Limb (tissue), 2 donors: ENCODE results near the gene RAB4B.
"Not testable (repeated sequence)": the region's sequence is repeated elsewhere in the genome, so short reads cannot be mapped to it uniquely, and the experiment has no call there.

Experiments used
- DNase-seq, 2 donors: peaks; one replicate each; pipeline ENCODE4 v3.0.0-alpha.2; 2016; ENCODE audit errors: extremely low spot score in 2 of 2

The RAB4B gene, protein sequence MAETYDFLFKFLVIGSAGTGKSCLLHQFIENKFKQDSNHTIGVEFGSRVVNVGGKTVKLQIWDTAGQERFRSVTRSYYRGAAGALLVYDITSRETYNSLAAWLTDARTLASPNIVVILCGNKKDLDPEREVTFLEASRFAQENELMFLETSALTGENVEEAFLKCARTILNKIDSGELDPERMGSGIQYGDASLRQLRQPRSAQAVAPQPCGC

DNA sequence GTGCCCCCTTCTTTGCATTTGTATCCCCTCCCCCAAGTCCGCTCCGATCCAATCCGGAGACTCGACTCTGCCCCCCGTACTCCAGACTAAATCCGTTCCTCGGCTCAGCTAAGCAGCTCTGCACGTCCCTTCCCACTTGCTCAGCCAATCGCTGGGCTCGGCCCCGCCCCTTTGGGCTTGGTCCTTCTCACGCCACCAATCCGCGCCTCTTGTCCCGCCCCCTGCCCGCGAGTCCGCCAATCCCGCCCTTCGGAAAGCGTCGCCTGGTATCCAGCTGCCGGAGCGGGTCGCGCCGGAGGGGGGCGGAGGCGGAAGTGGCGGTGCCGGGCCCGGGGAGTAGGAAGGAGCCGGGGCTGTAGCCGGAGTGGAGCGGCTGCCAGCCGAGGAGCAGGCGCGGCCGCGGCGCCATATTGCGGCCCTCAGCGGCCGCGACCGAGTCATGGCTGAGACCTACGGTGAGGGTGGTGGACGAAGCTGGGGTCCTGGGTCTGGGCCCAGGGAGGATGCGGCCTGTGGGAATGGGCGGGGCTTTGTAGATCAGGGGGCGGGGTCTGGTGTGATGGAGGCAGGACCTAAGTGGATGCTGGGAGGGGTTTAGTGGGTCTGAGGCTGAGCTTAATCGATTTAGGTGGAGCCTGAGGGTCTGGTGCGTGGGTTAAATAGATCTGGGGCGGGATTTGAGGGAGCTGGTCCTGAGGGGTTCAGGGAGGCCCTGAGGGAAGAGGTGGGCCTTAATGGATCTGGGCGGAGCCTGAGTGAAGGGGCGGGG, at the start of gene RAB4B:
TSS of gene RAB4B (plus strand) at position 311 of the 769 bp plus-strand sequence. CDS start at position 440, 129 bp downstream.
- peak; percentile 99 to 100 for DNase-seq

DNA sequence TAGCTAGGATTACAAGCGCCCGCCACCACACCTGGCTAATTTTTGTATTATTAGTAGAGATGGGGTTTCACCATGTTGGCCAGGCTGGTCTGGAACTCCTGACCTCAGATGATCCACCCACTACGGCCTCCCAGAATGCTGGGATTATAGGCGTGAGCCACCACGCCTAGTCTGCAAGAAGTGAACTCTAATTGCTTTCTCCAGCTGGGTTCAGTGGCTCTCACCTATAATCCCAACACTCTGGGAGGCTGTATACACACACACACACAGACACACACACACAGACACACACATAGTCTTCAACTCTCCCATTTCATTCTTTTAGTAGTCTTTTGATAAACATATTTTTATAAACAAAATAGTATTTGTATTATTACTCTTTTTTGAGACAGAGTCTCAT, 48.0 kb upstream of the RAB4B start:
- DNase-seq = not testable (repeated sequence)

DNA sequence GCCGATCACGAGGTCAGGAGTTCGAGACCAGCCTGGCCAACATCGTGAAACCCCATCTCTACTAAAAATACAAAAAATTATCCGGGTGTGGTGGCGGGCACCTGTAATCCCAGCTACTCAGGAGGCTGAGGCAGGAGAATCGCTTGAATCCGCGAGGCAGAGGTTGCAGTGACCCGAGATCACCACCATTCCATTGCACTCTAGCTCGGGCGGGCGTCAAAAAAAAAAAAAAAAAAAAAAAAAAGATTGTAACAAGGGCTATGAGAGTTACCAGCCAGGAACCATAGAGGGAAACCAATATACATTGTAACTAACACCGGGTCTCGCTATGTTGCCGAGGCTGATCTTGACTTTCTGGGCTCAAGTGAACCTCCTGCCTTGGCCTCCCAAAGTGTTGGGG, 45.7 kb upstream of the RAB4B start:
- not testable (repeated sequence) for DNase-seq

DNA sequence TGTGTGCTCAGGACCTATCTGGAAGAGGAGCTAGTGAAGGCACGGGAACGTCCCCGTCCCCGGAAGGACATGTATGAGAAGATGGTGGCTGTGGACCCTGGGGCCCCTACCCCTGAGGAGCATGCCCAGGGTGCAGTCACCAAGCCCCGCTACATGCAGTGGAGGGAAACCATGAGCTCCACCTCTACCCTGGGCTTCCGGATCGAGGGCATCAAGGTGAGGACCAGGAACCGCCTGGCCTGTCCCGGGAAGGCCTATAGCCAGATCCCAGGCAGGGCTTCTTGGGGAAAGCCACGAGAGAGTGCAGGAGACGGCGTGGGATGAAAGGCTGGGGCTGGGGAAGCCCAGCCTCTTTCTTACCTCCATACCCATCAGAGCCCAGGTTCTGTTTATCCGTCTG, 44.9 kb upstream of the RAB4B start:
- no peak for DNase-seq

DNA sequence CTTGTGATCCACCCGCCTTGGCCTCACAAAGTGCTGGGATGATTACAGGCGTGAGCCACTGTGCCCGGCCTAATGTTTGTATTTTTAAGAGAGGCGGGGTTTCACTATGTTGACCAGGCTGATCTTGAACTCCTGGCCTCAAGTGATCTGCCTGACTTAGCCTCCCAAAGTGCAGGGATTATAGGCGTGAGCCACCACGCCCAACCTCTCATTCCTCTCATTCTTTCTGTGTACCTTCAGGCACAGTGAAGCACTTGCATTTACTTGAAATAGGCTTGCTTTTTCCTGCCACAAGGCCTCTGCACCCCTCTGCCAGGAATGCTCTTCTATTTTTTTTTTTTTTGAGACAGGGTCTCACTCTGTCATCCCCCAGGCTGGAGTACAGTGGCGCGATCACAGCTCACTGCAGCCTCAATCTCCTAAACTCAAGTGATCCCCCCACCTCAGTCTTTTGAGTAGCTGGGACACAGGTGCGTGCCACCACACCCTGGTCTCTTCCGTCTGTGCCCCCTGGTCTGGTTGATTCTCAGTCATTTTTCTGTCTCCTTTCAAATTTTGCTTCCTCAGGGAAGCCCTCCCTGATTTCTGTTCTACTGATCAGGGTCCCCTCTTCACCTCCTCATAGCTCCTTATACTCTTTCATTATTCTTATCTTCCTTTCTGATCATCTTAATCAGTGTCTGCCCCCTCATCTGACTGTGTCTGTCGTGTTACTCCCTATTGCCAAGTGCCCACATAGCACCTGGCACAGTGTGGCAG, 42.9 kb upstream of the RAB4B start:
- no peak for DNase-seq

DNA sequence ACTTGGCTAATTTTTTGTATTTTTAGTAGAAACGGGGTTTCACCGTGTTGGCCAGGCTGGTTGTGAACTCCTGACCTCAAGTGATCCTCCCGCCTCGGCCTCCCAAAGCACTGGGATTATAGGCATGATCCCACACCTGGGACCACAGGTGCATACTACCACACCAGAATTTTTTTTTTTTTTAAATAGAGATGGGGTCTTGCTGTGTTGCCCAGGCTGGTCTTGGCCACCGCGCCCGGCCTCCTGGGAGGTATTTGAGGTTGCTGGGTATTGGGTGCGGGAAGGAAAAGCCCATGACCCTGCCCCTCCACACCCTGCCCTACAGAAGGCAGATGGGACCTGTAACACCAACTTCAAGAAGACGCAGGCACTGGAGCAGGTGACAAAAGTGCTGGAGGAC, 41.4 kb upstream of the RAB4B start:
- DNase-seq = no peak

DNA sequence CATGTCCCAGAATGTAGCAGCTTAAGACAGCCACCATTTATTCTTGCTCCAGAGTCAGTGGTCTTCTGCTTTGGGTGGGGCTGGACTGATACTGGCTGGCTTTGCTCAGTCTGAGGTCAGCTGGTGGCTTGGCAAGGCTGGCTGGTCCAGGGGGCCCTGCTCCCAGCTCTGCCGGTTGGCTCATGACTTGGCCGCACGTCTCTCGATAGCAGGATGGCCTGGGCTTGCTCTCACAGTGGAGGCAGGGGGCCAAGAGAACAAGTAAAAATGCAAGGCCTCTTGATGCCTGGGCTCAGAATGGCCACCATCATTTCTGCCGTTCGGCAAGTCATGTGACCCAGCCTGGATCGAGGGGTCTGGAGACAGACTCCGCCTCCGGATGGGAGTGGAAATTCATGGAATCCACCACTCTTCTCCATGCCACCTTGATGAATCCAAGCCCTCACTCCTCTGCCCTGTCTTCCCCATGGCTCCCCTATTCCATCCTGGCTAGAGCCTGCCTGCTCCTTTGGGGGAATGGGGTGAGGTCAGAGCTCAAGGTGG, 40.9 kb upstream of the RAB4B start:
- DNase-seq = no peak

DNA sequence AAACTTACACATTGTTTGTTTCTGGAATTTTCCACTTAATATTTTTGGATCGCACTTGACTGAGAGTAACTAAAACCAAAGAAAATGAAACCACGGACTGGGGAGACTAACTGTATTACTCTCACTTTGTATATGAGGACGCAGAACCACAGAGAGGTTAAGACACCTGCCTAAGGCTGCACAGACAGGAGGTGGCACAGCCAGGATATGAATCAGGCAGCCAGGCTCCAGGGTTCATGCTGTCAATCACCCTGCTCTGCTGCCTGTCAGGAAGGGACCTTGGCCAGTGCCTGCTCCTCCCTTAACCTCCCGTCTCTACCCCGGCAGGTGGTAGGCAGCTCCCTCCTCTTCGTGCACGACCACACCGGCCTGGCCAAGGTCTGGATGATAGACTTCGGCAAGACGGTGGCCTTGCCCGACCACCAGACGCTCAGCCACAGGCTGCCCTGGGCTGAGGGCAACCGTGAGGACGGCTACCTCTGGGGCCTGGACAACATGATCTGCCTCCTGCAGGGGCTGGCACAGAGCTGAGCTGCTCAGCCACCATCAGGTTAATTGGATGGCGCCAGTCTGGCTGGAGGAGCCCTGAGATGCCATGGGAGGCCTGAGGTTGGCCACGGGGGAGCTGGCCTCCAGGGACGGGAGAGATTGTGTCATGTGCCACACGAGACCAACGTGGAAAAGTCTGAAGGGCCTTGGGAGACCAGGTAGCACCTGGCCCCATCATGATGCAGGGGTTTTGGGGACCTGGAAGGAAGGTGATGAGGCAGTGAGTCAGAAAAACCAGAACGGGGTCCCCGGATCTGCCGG, 38.8 kb upstream of the RAB4B start:
- no peak for DNase-seq

DNA sequence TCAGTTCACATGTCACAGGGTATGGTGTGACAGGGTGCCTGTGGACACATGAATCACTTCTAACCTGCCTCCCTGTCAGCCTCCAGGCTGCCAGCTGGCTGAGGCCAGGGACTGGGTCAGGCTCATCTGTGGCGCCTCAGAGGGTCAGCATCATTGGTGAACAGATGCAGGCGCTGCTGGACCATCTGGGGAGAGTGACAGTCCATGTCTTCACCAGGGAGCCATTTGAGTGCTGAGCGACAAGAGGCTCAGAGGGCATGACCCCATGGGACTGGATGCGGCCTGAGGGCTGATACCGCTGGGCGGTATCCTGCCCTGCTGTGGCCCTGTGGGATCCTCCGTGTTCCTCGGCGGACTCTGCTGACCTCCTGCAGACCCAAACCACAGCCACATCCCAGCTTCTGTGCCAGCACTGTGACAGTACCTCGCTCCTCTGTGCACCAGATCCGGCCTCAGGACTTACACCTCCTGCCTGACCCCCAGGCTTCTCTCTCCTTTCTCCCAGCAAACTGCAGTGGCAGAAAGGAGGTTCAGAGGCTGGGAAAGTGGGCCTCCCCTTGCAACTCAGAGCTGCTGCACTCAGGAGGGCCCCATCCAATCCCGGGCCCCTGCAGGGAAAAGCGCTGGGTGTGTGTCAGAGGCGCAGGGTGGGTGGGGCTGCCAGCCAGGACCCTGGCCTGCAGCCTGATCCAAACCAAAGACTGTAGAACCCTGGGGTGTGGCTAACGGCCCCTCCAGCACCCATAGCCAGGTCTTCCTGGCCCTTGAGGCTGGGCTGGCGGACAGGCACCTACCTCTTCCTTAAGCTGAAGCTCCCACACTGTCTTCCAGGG, 38.0 kb upstream of the RAB4B start:
- DNase-seq = no peak

DNA sequence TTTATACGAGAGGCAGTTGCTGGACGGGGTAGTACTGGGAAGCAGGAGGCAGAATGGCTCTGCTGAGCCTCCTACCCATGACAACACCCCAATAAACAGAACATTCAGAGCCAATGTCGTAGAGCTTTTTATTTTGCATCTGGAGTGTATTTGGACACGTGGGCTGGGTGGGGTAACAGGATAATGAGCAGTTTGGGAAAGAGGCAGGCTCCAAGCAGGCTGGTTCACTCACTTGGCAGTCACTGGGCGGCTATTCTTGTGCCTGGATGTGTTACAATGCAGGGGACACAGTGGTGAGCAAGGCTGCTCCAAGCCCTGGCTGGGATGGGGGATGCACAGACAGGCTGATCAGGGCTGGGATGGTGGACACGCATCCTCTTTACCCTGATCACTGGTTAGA, 37.3 kb upstream of the RAB4B start:
- peak in 1 of 2 donors; percentile 46 for DNase-seq

DNA sequence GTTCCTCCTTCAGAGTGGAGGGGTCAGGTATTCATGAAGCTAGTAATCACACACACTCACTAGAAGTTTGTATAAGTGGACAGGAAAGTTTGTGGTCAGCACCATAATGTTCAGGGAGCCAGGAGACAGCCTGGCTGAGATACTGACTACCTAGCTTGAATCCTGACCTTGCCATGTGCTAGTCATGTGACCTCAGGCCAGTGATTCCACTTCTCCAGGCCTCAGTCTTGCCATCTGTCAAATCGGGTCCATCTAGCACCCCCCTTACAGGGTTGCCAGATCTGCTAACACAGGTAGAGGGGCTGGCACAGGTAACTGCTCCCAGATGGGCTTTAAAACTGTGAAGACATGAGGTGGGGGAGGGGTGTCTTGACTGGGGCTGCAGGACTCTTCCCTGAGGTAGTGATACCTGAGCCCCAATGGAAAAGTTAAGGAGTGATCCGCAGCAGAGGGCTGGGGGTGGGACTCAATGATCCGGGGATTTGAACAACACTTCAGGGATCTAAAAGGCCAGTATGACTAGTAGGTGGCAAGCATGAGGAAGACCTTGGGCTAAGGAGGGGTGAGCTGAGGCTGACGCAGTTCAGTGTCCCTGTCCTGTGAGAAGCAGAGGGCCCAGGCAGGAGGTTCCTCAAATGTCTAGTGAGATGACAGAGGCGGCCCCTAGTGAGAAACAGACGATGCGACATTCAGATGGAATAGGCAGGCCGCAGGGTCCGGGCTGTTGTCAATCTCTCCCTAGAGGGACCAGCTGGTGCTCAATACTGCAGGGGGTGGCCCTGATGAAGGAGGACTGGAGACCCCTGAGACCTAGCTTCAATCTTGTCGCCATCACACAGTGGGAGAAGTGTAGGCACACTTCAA, 36.3 kb upstream of the RAB4B start:
- DNase-seq = no peak

DNA sequence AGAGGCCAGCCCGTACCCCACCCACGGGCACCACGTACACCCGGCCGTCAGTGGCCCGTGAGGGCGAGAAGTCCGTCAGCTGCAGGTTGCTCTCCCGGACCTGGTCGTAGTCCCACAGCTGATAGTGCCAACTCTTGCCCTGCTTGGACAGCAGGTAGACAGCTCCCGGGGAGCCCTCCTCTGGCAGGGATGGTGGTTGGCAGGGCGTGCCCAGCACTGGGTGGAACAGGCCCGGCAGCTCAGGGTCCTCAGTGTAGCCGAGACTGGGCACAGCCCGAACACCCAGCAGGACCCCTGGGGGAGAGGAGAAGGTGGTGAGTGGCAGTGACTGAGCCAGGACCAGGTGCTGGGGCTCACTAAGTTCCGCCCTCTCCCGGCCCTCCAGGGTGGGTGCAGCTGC, 35.6 kb upstream of the RAB4B start:
- DNase-seq = no peak

DNA sequence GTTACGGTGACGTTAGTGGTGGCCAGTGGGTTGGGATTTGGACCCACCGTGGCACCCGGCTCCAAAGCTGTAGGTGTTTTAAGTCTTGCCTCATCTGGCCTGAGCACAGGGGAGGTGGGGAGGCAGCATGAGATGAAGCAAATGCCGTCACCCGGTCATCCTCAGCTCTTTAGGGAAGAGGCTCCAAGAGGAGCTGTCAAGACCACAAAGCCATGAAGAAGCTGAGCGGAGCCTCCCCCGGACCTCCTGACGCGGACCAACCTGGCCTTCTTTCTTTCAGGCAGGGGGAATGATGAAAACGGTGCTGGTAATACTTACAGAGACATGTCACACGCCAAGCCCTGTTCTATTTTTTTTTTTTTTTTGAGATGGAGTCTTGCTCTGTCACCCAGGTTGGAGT, 35.2 kb upstream of the RAB4B start:
- DNase-seq = no peak

DNA sequence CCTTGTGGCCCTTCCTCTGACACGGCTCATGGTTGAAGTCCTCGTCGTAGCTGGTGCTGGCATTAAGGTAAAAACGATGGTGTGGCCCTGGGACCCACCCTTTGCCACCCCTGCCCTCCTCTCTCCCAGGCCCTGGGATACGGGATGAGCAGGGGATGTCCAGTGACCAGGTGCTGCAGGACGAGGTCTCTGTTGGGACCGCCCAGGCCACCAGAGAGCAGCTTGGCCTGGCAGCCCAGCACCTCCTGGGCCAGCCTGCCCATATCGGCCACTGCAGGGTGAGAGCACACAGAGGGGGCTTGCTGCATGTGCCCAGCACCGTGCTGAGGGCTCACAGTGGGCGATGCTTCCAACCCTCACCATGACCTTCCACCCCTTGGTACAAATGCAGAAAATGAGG, 34.1 kb upstream of the RAB4B start:
- DNase-seq = no peak

DNA sequence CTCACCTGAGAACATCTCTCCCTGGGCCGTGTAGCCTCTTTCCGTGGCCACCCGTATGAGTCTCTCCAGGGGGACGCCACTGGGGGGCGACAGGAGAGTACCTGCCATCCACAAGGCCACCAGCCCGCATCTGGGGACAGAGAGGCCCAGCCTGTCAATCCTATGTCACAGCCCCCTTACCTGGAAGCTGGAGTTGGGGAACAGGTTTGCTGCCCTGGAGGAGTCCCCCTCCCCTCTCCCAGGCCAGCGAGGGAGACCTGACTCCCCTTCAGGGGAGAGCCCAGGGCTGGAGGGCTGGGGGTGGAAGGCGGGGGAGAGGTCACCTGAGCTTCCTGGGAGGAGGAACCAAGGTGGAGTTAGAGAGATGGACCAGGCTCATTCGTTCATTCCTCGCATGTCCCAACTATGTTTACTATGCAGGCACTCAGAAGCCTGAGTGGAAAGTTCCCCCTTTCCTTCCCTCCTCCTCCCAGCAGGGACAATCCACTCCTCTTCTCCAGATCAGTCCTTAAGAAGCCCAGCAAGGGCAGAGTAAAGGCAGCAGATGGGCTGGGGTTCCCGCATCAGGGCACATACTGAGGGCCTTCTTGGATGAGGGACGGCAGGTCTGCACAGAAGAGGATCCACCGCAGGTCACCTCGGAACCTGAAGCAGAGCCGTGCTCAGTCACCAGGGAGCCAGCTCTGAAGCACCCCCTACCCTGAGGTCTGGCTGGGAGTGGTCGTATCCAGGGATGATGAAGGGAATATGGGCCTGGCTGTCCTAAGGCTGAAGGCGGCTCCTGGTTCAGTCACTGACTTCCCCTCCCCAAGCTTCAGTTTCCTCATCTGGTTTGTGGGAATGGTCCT, 33.3 kb upstream of the RAB4B start:
- DNase-seq = no peak

DNA sequence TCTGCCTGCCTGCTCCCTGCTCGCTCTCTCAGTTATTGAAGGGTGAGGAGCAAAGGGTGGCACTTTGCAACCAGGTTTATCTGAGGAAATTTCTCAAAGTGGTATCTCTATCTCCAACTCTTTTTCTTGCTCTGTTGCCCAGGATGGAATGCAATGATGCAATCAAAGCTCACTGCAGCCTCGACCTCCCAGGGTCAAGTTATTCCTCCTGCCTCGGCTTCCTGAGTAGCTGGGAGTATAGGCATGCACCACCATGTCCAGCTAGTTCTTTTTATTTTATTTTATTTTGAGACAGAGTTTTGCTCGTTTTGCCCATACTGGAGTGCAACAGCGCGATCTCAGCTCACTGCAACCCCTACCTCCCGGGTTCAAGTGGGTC, 32.7 kb upstream of the RAB4B start:
- no peak for DNase-seq

DNA sequence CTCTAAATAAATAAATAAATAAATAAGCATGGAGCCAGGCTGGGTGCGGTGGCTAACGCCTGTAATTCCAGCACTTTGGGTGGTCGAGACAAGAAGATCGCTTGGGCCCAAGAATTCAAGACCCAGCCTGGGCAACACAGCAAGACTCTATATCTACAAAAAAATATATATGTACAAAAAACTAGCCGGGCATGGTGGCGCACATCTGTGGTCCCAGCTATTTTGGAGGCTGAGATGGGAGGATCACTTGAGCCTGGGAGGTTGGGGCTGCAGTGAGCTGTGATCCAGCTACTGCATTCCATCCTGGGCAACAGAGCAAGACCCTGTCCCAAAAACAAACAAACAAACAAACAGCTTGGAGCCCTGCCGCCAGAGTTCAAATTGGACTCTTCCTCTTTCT, 30.5 kb upstream of the RAB4B start:
- no peak for DNase-seq

DNA sequence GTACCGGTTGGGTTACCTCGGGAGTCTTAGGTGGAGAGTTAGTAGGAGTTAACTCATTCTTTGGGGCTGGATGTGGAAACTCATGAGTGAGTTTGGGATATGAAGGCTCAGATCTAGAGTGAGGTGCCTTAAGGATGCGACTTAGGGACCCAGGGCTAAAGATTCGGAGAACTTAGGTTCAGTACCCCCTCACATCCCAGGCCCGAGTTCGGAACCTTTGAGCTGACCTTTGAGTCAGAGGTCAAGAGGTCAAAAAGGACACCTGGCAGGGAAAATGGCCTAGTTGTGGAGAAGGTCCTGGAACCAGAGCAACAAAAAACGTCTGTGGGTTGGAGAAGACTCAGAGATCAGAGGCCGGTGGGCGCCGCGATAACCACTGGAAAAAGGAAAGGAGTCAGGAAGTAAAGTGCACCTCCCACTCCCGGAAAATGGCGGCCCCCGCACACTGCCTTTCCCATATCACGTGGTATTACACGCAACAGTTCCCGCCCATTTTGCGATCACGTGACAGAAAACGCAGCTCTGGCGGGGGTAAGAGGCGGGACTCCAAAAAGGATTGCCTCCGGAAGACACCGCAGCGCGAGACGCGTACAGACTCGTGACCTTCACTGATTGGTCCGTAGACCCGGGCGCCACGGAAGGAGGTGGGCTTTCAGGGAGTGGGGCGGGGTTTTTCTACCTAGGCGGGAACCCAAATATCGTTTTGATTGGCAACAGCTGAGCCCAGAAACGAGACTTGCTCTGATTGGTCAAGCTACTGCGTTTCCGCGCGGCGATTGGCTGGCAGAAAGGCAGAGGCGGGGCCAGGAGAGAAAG, 27.8 kb upstream of the RAB4B start, which contains the start of gene ACTMAP:
TSS of gene ACTMAP (minus strand) at position 420 of the 816 bp plus-strand sequence. CDS start 674 bp downstream, outside the sequence.
- DNase-seq = peak; percentile 99
